VCaP (cell line): ENCODE results near the gene DHRS2.

Source experiments
- H3K27ac ChIP-seq: fragments of 450-650 bp; 2 replicates; pipeline ENCODE4 v1.5.1; 2017
- CTCF ChIP-seq: fragments of 450-650 bp; conservative IDR thresholded peaks from 2 replicates; pipeline ENCODE4 v1.5.1; 2017; ENCODE audit warnings: mild to moderate bottlenecking, moderate library complexity

Gene DHRS2

DNA sequence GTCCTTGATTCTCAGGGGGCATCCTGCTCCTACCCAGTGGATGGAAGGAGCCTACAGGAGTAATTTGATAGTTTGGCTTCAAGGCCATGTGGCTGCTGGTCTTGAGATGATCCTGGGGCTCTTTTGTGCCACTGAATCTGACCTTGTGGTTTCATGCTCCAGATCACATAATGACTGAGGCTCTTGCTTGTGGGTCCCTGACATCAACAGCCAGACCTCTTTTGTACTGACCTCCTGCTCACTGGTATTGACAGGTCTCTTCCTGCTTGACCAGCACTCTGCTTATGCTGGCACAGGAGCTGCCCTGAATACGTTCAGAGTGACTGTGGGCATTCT lies 34.4 kb upstream of the DHRS2 start:
- no peak for TF ChIP-seq CTCF
- H3K27ac ChIP-seq = no peak overlapping the region

DNA sequence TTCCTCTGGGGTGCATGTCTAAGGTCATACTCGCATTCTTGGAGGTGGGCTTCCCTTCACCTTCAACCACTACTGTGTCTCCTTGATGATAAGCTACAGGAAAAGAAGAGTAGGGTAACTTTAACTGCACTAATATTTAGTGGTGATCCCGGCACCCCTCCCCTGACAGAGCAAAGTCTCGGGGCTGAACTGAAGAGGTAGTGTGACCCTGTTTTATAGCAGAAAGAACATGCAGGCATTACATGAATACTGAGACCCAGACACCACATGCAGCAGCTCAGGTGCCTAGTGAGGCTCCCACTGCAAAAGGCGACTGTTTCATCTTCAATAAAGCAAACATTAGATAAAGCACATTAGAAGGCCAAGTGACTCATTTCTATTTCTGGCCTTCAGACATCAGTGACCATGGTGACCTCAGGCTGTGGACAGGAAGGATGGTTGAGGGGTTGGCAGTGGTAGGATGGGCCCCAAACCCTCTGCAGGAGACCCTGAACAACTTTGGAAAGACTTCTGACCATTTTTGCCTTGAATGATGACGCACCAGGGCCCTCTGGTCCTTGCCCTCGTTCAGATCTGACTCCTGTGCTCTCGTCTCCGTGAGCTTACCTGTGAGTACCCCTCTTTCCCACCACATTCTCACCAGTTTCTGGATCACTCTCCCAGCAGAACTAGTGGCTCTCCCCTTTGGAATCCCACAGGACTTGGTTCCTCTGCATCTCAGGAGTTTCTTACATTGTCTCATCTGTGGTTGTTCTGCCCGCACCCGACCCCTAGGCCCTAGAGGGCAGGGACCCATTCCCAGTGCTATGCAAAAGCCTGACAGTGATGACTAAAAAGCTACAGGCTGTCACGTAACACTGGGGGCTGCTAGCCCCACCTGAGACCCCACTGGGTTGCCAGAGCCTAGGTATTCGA lies 33.7 kb upstream of the DHRS2 start:
- TF ChIP-seq CTCF = no peak
- no peak overlapping the region for H3K27ac ChIP-seq

GRCh38 chr14:23603103-23603502 lies 33.1 kb upstream of the DHRS2 start:
- TF ChIP-seq CTCF = no peak
- H3K27ac ChIP-seq = no peak overlapping the region

DNA sequence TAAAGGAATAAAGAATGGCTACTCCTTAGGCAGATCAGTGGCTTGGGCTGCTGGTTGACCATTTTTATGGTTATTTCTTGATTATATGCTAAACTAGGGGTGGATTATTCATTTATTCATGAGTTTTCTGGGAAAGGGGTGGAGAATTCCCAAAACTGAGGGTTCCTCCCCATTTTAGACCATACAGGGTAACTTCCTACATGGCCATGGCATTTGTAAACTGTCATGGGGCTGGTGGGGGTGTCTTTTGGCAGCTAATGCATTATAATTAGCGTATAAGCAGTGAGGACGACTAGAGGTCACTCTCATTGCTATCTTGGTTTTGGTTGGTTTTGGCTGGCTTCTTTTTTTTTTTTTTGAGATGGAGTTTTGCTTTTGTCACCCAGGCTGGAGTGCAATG lies 32.0 kb upstream of the DHRS2 start:
- no peak for TF ChIP-seq CTCF
- no peak overlapping the region for H3K27ac ChIP-seq

GRCh38 chr14:23604675-23605170 lies 31.4 kb upstream of the DHRS2 start:
- no peak overlapping the region for H3K27ac ChIP-seq
- TF ChIP-seq CTCF = no peak

GRCh38 chr14:23605931-23606585 lies 30.1 kb upstream of the DHRS2 start:
- no peak overlapping the region for H3K27ac ChIP-seq
- no peak for TF ChIP-seq CTCF

- no peak overlapping the region for H3K27ac ChIP-seq
- TF ChIP-seq CTCF = no peak
Observed at GRCh38 chr14:23608454-23608853, 27.7 kb upstream of the DHRS2 start.
